ENCODE measurements around the gene ZMYND11. TPM values are rescaled to one million over a fixed set of nuclear protein-coding genes. Genes with fewer than 3 reads are reported as not detected.
"Not testable (repeated sequence)": the region's sequence is repeated elsewhere in the genome, so short reads cannot be mapped to it uniquely, and the experiment has no call there.

ZMYND11 gene
- total RNA-seq, 2 experiments from 2014 or later, result 31.8 to 37.6 TPM

DNA sequence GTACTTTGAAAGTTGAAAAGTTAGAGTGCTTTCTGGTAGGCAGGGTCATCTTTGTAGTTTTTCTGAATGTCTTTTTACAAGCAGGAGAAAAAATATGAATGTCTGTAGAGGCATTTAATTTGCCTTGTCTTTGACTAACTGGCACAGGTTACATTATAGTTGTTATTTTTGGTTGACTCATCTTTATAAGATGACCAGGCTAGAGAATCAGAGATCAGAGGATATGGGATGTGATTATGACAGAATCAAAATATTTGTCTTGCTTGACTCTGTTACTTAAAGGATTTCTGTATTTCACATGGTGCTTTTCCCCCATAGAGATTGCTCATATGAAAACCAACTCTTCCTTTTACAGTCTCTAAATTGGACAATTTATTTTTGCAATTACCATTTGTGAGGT lies 2.4 kb downstream of the ZMYND11 start:
- ATAC-seq (no peak), DNase-seq (no peak)
- H3K36me3 Mint-ChIP-seq, result no peaks in the 10 kb centered on the region
- no peak overlapping the region for H3K27ac Mint-ChIP-seq
- H3K4me1 Mint-ChIP-seq, result peaks cover 35% of the 10 kb centered on the region
- CTCF ChIA-PET, result no interaction called here
- no peaks in the 10 kb centered on the region for H3K27me3 Mint-ChIP-seq
- no peak overlapping the region for H3K4me3 Mint-ChIP-seq
- no peaks in the 10 kb centered on the region for H3K9me3 Mint-ChIP-seq (ENCODE audit: low read depth)

DNA sequence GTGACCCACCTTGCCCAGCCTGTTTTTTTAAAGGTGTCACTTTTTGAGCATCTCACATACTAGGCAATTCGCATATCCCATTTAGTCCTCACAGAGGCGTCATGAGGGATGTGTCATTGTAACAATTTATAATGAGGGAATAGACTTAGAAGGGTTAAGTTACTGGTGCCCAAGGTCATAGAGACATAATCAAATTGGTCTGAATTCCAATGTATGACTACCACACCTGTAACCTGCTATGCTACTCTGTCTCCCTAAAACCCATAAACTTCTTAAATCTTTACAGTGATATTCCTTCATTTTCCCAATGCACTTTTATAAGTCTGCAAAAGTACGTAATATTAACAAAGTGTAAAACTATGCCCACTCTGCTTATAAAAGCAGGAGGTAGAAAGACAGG lies 7.1 kb downstream of the ZMYND11 start:
- no peak for ATAC-seq
- Mint-ChIP-seq H3K27me3 (no peaks in the 10 kb centered on the region), H3K36me3 (peaks cover 18% of the 10 kb centered on the region), H3K27ac (no peak overlapping the region), H3K4me1 (peaks cover 19% of the 10 kb centered on the region), H3K9me3 (ENCODE audit: low read depth) (peaks cover 2% of the 10 kb centered on the region), H3K4me3 (no peak overlapping the region)
- no peak for DNase-seq
- CTCF ChIA-PET, result no interaction called here

- no peak overlapping the region for H3K27ac Mint-ChIP-seq
- no peaks in the 10 kb centered on the region for H3K9me3 Mint-ChIP-seq (ENCODE audit: low read depth)
- CTCF ChIA-PET, result no interaction called here
- no peaks in the 10 kb centered on the region for H3K27me3 Mint-ChIP-seq
- no peak for ATAC-seq
- no peak overlapping the region for H3K4me3 Mint-ChIP-seq
- no peaks in the 10 kb centered on the region for H3K4me1 Mint-ChIP-seq
- no peak for DNase-seq
- H3K36me3 Mint-ChIP-seq, result peaks cover 20% of the 10 kb centered on the region
These were observed 17.7 kb downstream of the ZMYND11 start for GRCh38 chr10:152915-153314.

DNA sequence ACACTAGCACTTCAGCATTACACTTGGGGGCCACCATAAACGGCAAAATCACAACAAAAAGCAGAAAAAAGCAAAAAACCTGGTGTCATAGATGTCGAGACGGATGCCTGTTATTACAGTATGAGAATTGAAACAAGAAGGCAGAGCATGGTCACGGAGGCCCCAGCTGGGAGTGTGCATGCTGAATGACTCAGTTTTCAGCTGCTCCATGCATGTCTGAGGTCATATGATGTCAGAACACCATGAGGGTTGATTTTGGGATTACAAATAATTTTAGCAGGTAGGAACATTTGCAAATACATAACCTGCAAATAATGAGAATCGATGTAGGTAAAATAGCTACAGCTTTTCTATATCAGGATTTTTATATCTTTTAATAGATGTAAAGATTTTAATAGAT lies 19.1 kb downstream of the ZMYND11 start:
- ATAC-seq, result no peak
- no peaks in the 10 kb centered on the region for H3K4me1 Mint-ChIP-seq
- H3K36me3 Mint-ChIP-seq, result peaks cover 13% of the 10 kb centered on the region
- DNase-seq, result no peak
- CTCF ChIA-PET, result no interaction called here
- H3K9me3 Mint-ChIP-seq (ENCODE audit: low read depth), result no peaks in the 10 kb centered on the region
- no peak overlapping the region for H3K4me3 Mint-ChIP-seq
- no peaks in the 10 kb centered on the region for H3K27me3 Mint-ChIP-seq
- no peak overlapping the region for H3K27ac Mint-ChIP-seq

GRCh38 chr10:167383-167782 lies 32.1 kb downstream of the ZMYND11 start:
- no peak for ATAC-seq
- Mint-ChIP-seq H3K27ac (no peak overlapping the region), H3K4me3 (no peak overlapping the region), H3K4me1 (no peaks in the 10 kb centered on the region), H3K36me3 (peaks cover 28% of the 10 kb centered on the region), H3K9me3 (ENCODE audit: low read depth) (peaks cover 6% of the 10 kb centered on the region), H3K27me3 (no peaks in the 10 kb centered on the region)
- no peak for DNase-seq
- CTCF ChIA-PET, result no interaction called here

DNA sequence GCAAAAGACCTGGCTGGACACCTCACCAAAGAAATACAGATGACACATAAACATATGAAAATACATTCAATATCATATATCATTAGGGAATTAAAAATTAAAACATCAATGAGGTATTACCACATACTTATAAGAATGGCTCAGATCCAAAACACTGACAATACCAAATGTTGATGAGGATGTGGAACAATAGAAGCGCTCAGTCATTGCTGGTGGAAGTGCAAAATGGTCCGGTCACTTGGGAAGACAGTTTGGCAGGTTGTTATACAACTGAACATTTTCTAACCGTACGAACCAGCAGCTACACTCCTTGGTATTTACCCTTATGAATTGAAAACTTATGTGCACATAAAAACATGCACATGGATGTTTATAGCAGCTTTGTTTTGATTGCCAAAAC lies 38.5 kb downstream of the ZMYND11 start:
- no peak overlapping the region for H3K27ac Mint-ChIP-seq

DNA sequence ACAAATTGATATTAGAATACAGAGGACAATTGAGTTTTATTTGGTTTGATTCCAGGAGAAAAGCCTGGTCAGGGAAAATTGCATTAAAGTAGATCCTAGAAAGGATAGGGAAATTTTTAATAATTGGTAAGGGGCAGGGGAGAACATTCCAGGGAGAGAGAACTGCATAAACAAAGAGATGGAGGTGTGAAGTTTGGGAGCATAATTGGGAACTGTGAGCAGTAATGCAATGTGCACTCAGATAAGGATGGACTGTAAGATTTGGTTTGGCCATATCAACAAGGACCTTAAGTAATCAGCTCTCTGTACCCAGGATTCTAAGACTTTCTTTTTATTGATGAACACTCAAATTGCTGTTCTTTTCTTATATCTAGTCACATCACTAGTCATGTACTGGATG lies 41.4 kb downstream of the ZMYND11 start:
- CTCF ChIA-PET, result no interaction called here
- Mint-ChIP-seq H3K27me3 (no peaks in the 10 kb centered on the region), H3K36me3 (peaks cover 7% of the 10 kb centered on the region), H3K4me1 (peaks cover 7% of the 10 kb centered on the region), H3K4me3 (no peak overlapping the region), H3K9me3 (ENCODE audit: low read depth) (no peaks in the 10 kb centered on the region), H3K27ac (no peak overlapping the region)
- ATAC-seq (no peak), DNase-seq (no peak)

More for the DNA sequence above, 38.5 kb downstream of the ZMYND11 start:
- DNase-seq (no peak), ATAC-seq (no peak)
- Mint-ChIP-seq H3K36me3 (peaks cover 8% of the 10 kb centered on the region), H3K27me3 (no peaks in the 10 kb centered on the region), H3K9me3 (ENCODE audit: low read depth) (no peaks in the 10 kb centered on the region), H3K4me3 (no peak overlapping the region), H3K4me1 (peaks cover 5% of the 10 kb centered on the region)
- CTCF ChIA-PET, result no interaction called here

- Mint-ChIP-seq H3K4me1 (peaks cover 16% of the 10 kb centered on the region), H3K27ac (no peak overlapping the region), H3K4me3 (no peak overlapping the region), H3K9me3 (ENCODE audit: low read depth) (no peaks in the 10 kb centered on the region), H3K36me3 (peaks cover 15% of the 10 kb centered on the region), H3K27me3 (no peaks in the 10 kb centered on the region)
- CTCF ChIA-PET, result no interaction called here
- DNase-seq (no peak), ATAC-seq (no peak)
These were observed 43.0 kb downstream of the ZMYND11 start for GRCh38 chr10:178208-178607.

- Mint-ChIP-seq H3K4me1 (peaks cover 21% of the 10 kb centered on the region), H3K27me3 (no peaks in the 10 kb centered on the region), H3K9me3 (ENCODE audit: low read depth) (no peaks in the 10 kb centered on the region), H3K27ac (no peak overlapping the region), H3K4me3 (no peak overlapping the region), H3K36me3 (peaks cover 20% of the 10 kb centered on the region)
- DNase-seq, result no peak
- no peak for ATAC-seq
- CTCF ChIA-PET, result no interaction called here
These were observed 43.5 kb downstream of the ZMYND11 start for GRCh38 chr10:178723-179122.

- CTCF ChIA-PET, result interaction anchor here (0.7 to 1.3 kb wide), 2 partner anchors 53 to 106 kb away, joined by 3 to 4 read pairs; no protein-coding TSS in a partner anchor
- peaks cover 12% of the 10 kb centered on the region for H3K9me3 Mint-ChIP-seq (ENCODE audit: low read depth)
- H3K27ac Mint-ChIP-seq, result peak overlapping the region; percentile 92
- H3K36me3 Mint-ChIP-seq, result peaks cover 44% of the 10 kb centered on the region
- peaks cover 20% of the 10 kb centered on the region for H3K4me1 Mint-ChIP-seq
- no peaks in the 10 kb centered on the region for H3K27me3 Mint-ChIP-seq
- H3K4me3 Mint-ChIP-seq, result peak overlapping the region; percentile 44
- peak; percentile 87 for ATAC-seq
- DNase-seq, result peak; percentile 44
These were observed 47.4 kb downstream of the ZMYND11 start for GRCh38 chr10:182441-183201.

GRCh38 chr10:184174-184573 lies 48.9 kb downstream of the ZMYND11 start:
- Mint-ChIP-seq H3K36me3 (peaks cover 48% of the 10 kb centered on the region), H3K27ac (no peak overlapping the region), H3K4me1 (peaks cover 17% of the 10 kb centered on the region), H3K27me3 (no peaks in the 10 kb centered on the region), H3K9me3 (ENCODE audit: low read depth) (peaks cover 12% of the 10 kb centered on the region), H3K4me3 (no peak overlapping the region)
- ATAC-seq (no peak), DNase-seq (no peak)
- CTCF ChIA-PET, result no interaction called here

DNA sequence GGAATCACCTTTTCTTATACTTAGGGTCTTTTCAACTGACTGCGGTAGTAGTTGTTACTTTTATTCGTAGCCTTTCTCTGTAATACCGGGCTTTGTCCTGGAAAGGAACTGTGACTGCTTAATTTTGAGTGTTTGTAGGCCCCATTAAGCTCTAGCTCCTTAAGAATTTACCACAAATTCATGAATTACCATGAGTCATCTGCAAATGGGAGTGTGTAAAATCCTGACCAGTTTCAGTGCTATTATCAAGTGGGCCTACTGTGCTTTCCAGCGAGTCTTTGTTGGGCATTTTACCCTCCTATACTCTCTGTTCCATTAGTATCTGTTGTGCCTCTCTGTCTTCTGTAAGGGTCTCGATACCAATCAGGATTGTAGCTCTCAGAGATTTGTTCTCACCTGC lies 49.7 kb downstream of the ZMYND11 start:
- CTCF ChIA-PET, result interaction anchor here (0.7 kb wide), 1 partner anchor 80 kb away, joined by 3 read pairs; no protein-coding TSS in a partner anchor
- Mint-ChIP-seq H3K4me1 (peaks cover 17% of the 10 kb centered on the region), H3K9me3 (ENCODE audit: low read depth) (peaks cover 12% of the 10 kb centered on the region), H3K4me3 (no peak overlapping the region), H3K27me3 (no peaks in the 10 kb centered on the region), H3K36me3 (peaks cover 49% of the 10 kb centered on the region), H3K27ac (no peak overlapping the region)
- DNase-seq (no peak), ATAC-seq (no peak)

GRCh38 chr10:185571-185970 lies 50.3 kb downstream of the ZMYND11 start:
- ATAC-seq, H3K4me3 Mint-ChIP-seq: not testable (repeated sequence)
- CTCF ChIA-PET, result interaction anchor here (0.7 kb wide), 1 partner anchor 79 kb away, joined by 3 read pairs; no protein-coding TSS in a partner anchor

GRCh38 chr10:186911-187310 lies 51.7 kb downstream of the ZMYND11 start:
- H3K27ac Mint-ChIP-seq, result no peak overlapping the region

More at GRCh38 chr10:185571-185970, 50.3 kb downstream of the ZMYND11 start:
- H3K4me1 Mint-ChIP-seq, result peaks cover 17% of the 10 kb centered on the region
- not testable (repeated sequence) for DNase-seq, H3K27ac Mint-ChIP-seq, H3K27me3 Mint-ChIP-seq
- H3K36me3 Mint-ChIP-seq, result peaks cover 49% of the 10 kb centered on the region
- peaks cover 12% of the 10 kb centered on the region for H3K9me3 Mint-ChIP-seq (ENCODE audit: low read depth)

More at GRCh38 chr10:186911-187310, 51.7 kb downstream of the ZMYND11 start:
- H3K4me3 Mint-ChIP-seq, result no peak overlapping the region
- H3K9me3 Mint-ChIP-seq (ENCODE audit: low read depth), result peaks cover 12% of the 10 kb centered on the region
- peaks cover 46% of the 10 kb centered on the region for H3K36me3 Mint-ChIP-seq
- H3K4me1 Mint-ChIP-seq, result peaks cover 16% of the 10 kb centered on the region
- DNase-seq (no peak), ATAC-seq (no peak)
- H3K27me3 Mint-ChIP-seq, result no peaks in the 10 kb centered on the region
- CTCF ChIA-PET, result no interaction called here
